ENCODE results near the gene TBC1D5. TPM values are rescaled to one million over a fixed set of nuclear protein-coding genes. Genes with fewer than 3 reads are reported as not detected.

Gene TBC1D5
- total RNA-seq, 1 experiment from 2014 or later, result 38.3 TPM

- H3K9me3 Mint-ChIP-seq (ENCODE audit: low read depth, unreplicated experiment), result peaks cover 2% of the 10 kb centered on the region
- H3K36me3 Mint-ChIP-seq (ENCODE audit: insufficient read depth, unreplicated experiment), result no peaks in the 10 kb centered on the region
- peak; percentile 20 for DNase-seq
- H3K27ac Mint-ChIP-seq (ENCODE audit: unreplicated experiment), result no peak overlapping the region
- H3K4me3 Mint-ChIP-seq (ENCODE audit: low read depth, unreplicated experiment), result no peak overlapping the region
- TF ChIP-seq CTCF (IDR thresholded peaks at IDR 0.05; ENCODE audit: unreplicated experiment), result no peak
- no peaks in the 10 kb centered on the region for H3K27me3 Mint-ChIP-seq (ENCODE audit: unreplicated experiment)
- no TSS peak for BruUV-seq (replicated peaks)
- CTCF ChIA-PET, result no interaction called here
- H3K4me1 Mint-ChIP-seq (ENCODE audit: low read depth, unreplicated experiment), result peaks cover 15% of the 10 kb centered on the region
- intact Hi-C loops (cut with micrococcal nuclease; ENCODE audit: unreplicated experiment), result no loop called here
Observed at GRCh38 chr3:17157713-17158112, 584.7 kb downstream of the TBC1D5 start.

GRCh38 chr3:17156864-17157263 lies 585.6 kb downstream of the TBC1D5 start:
- Mint-ChIP-seq H3K36me3 (ENCODE audit: insufficient read depth, unreplicated experiment) (no peaks in the 10 kb centered on the region), H3K4me3 (ENCODE audit: low read depth, unreplicated experiment) (no peak overlapping the region), H3K9me3 (ENCODE audit: low read depth, unreplicated experiment) (peaks cover 2% of the 10 kb centered on the region), H3K27me3 (ENCODE audit: unreplicated experiment) (no peaks in the 10 kb centered on the region), H3K4me1 (ENCODE audit: low read depth, unreplicated experiment) (peaks cover 15% of the 10 kb centered on the region), H3K27ac (ENCODE audit: unreplicated experiment) (no peak overlapping the region)
- no TSS peak for BruUV-seq (replicated peaks)
- CTCF ChIA-PET, result no interaction called here
- no peak for DNase-seq
- no peak for TF ChIP-seq CTCF (IDR thresholded peaks at IDR 0.05; ENCODE audit: unreplicated experiment)
- intact Hi-C loops (cut with micrococcal nuclease; ENCODE audit: unreplicated experiment), result no loop called here

GRCh38 chr3:17155951-17156350 lies 586.5 kb downstream of the TBC1D5 start:
- H3K27ac Mint-ChIP-seq (ENCODE audit: unreplicated experiment), result no peak overlapping the region
- DNase-seq, result no peak
- CTCF ChIA-PET, result no interaction called here
- no peak for TF ChIP-seq CTCF (IDR thresholded peaks at IDR 0.05; ENCODE audit: unreplicated experiment)
- H3K36me3 Mint-ChIP-seq (ENCODE audit: insufficient read depth, unreplicated experiment), result no peaks in the 10 kb centered on the region
- BruUV-seq (replicated peaks), result no TSS peak
- H3K4me1 Mint-ChIP-seq (ENCODE audit: low read depth, unreplicated experiment), result peaks cover 15% of the 10 kb centered on the region
- H3K27me3 Mint-ChIP-seq (ENCODE audit: unreplicated experiment), result no peaks in the 10 kb centered on the region
- intact Hi-C loops (cut with micrococcal nuclease; ENCODE audit: unreplicated experiment), result no loop called here
- H3K4me3 Mint-ChIP-seq (ENCODE audit: low read depth, unreplicated experiment), result no peak overlapping the region
- H3K9me3 Mint-ChIP-seq (ENCODE audit: low read depth, unreplicated experiment), result peaks cover 2% of the 10 kb centered on the region

GRCh38 chr3:17154941-17155340 lies 587.5 kb downstream of the TBC1D5 start:
- no peak overlapping the region for H3K4me3 Mint-ChIP-seq (ENCODE audit: low read depth, unreplicated experiment)
- peaks cover 15% of the 10 kb centered on the region for H3K4me1 Mint-ChIP-seq (ENCODE audit: low read depth, unreplicated experiment)
- no peak for DNase-seq
- peaks cover 2% of the 10 kb centered on the region for H3K9me3 Mint-ChIP-seq (ENCODE audit: low read depth, unreplicated experiment)
- CTCF ChIA-PET, result interaction anchor here (0.5 kb wide), 1 partner anchor 313 kb away, joined by 3 read pairs; no protein-coding TSS in a partner anchor
- H3K36me3 Mint-ChIP-seq (ENCODE audit: insufficient read depth, unreplicated experiment), result no peaks in the 10 kb centered on the region
- BruUV-seq (replicated peaks), result no TSS peak
- intact Hi-C loops (cut with micrococcal nuclease; ENCODE audit: unreplicated experiment), result no loop called here
- no peak overlapping the region for H3K27ac Mint-ChIP-seq (ENCODE audit: unreplicated experiment)
- no peaks in the 10 kb centered on the region for H3K27me3 Mint-ChIP-seq (ENCODE audit: unreplicated experiment)
- no peak for TF ChIP-seq CTCF (IDR thresholded peaks at IDR 0.05; ENCODE audit: unreplicated experiment)

All from Calu3 (cell line).